ENCODE data around the gene SLF1. TPM values are rescaled to one million over a fixed set of nuclear protein-coding genes. Genes with fewer than 3 reads are reported as not detected.

The SLF1 gene
- total and polyA plus RNA-seq, 7 donors, result 1.2 to 2.6 (median 1.8) TPM

- Histone ChIP-seq H3K36me3 (ENCODE audit: insufficient read depth in 1 of 2, low read depth in 1 of 2) (peaks cover 0 to 12% of the 10 kb centered on the region in 2 donors), H3K27me3 (ENCODE audit: insufficient read depth in 3 of 3, low read length in 2 of 3) (no peaks in the 10 kb centered on the region), H3K4me1 (peaks cover 2% of the 10 kb centered on the region), H3K4me3 (no peak overlapping the region), H3K27ac (no peak overlapping the region), H3K9me3 (no peaks in the 10 kb centered on the region)
- WGBS, 3 donors, result 94 to 98% (median 94%) methylated on average over 1 of the region's 1 CpG
- ATAC-seq, result no peak
- no peak for DNase-seq
- TF ChIP-seq, protein P1, sequence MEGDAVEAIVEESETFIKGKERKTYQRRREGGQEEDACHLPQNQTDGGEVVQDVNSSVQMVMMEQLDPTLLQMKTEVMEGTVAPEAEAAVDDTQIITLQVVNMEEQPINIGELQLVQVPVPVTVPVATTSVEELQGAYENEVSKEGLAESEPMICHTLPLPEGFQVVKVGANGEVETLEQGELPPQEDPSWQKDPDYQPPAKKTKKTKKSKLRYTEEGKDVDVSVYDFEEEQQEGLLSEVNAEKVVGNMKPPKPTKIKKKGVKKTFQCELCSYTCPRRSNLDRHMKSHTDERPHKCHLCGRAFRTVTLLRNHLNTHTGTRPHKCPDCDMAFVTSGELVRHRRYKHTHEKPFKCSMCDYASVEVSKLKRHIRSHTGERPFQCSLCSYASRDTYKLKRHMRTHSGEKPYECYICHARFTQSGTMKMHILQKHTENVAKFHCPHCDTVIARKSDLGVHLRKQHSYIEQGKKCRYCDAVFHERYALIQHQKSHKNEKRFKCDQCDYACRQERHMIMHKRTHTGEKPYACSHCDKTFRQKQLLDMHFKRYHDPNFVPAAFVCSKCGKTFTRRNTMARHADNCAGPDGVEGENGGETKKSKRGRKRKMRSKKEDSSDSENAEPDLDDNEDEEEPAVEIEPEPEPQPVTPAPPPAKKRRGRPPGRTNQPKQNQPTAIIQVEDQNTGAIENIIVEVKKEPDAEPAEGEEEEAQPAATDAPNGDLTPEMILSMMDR (IDR thresholded peaks at IDR 0.05), result no peak
- intact Hi-C loops (cut with DNase I), result no loop called here
These were observed 8.7 kb downstream of the SLF1 start for GRCh38 chr5:94627191-94627590.

GRCh38 chr5:94632024-94632423, 13.6 kb downstream of the SLF1 start:
- no peak overlapping the region for H3K27ac ChIP-seq
- no peak overlapping the region for H3K4me3 ChIP-seq
- no peaks in the 10 kb centered on the region for H3K4me1 ChIP-seq
- intact Hi-C loops (cut with DNase I), result no loop called here
- WGBS, 3 donors, result 68 to 78% (median 72%) methylated on average over 2 of the region's 2 CpGs
- no peaks in the 10 kb centered on the region for H3K27me3 ChIP-seq (ENCODE audit: insufficient read depth in 3 of 3, low read length in 2 of 3)
- TF ChIP-seq, protein P1 (IDR thresholded peaks at IDR 0.05), result no peak
- no peaks in the 10 kb centered on the region for H3K9me3 ChIP-seq
- DNase-seq, result no peak
- no peak for ATAC-seq
- H3K36me3 ChIP-seq (ENCODE audit: insufficient read depth in 1 of 2, low read depth in 1 of 2), result peaks cover 0 to 12% of the 10 kb centered on the region in 2 donors

GRCh38 chr5:94640176-94640575, 21.7 kb downstream of the SLF1 start:
- peaks cover 0 to 5% of the 10 kb centered on the region in 2 donors for H3K36me3 ChIP-seq (ENCODE audit: insufficient read depth in 1 of 2, low read depth in 1 of 2)
- ATAC-seq, result no peak
- no peaks in the 10 kb centered on the region for H3K27me3 ChIP-seq (ENCODE audit: insufficient read depth in 3 of 3, low read length in 2 of 3)
- H3K9me3 ChIP-seq, result peaks cover 10% of the 10 kb centered on the region
- no peak overlapping the region for H3K4me3 ChIP-seq
- H3K27ac ChIP-seq, result no peak overlapping the region
- TF ChIP-seq, protein P1 (IDR thresholded peaks at IDR 0.05), result no peak
- intact Hi-C loops (cut with DNase I), result no loop called here
- WGBS, 3 donors, result 96 to 98% (median 97%) methylated on average over 3 of the region's 3 CpGs
- no peaks in the 10 kb centered on the region for H3K4me1 ChIP-seq
- no peak for DNase-seq

- peaks cover 0 to 5% of the 10 kb centered on the region in 2 donors for H3K36me3 ChIP-seq (ENCODE audit: insufficient read depth in 1 of 2, low read depth in 1 of 2)
- DNase-seq, result no peak
- H3K27me3 ChIP-seq (ENCODE audit: insufficient read depth in 3 of 3, low read length in 2 of 3), result no peaks in the 10 kb centered on the region
- WGBS, 3 donors, result 97 to 98% (median 98%) methylated on average over 3 of the region's 3 CpGs
- H3K9me3 ChIP-seq, result peaks cover 5% of the 10 kb centered on the region
- no peak overlapping the region for H3K27ac ChIP-seq
- H3K4me1 ChIP-seq, result no peaks in the 10 kb centered on the region
- intact Hi-C loops (cut with DNase I), result no loop called here
- TF ChIP-seq, protein P1 (IDR thresholded peaks at IDR 0.05), result no peak
- H3K4me3 ChIP-seq, result no peak overlapping the region
- ATAC-seq, result no peak
These were observed 26.6 kb downstream of the SLF1 start for GRCh38 chr5:94645053-94645452.

DNA sequence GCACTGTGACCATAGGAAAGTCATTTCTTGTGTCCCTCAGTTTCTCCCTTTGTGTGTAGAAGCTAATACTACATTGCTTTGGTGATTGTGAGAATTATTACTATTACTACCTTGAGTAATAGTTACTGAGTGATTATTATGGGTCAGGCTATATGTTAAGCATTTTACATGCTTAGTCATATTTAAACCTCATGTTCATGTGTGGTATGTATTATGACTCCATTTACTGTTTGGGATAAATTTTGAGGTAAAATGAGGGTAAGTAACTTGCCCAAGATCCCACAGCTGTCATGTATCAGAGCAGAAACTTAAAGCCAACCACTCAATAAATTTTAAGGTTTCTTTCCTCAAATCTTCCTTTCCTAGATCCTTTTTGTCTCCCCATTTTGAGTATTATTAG, 28.3 kb downstream of the SLF1 start:
- DNase-seq (no peak), ATAC-seq (no peak)
- Histone ChIP-seq H3K9me3 (no peaks in the 10 kb centered on the region), H3K36me3 (ENCODE audit: insufficient read depth in 1 of 2, low read depth in 1 of 2) (peaks cover 0 to 5% of the 10 kb centered on the region in 2 donors), H3K4me1 (no peaks in the 10 kb centered on the region), H3K27me3 (ENCODE audit: insufficient read depth in 3 of 3, low read length in 2 of 3) (no peaks in the 10 kb centered on the region), H3K4me3 (no peak overlapping the region), H3K27ac (no peak overlapping the region)
- intact Hi-C loops (cut with DNase I), result no loop called here
- TF ChIP-seq, protein P1 (IDR thresholded peaks at IDR 0.05), result no peak
